KBM-7 (cell line): ENCODE data around the gene REXO5.
"Not testable (repeated sequence)": the region's sequence is repeated elsewhere in the genome, so short reads cannot be mapped to it uniquely, and the experiment has no call there.

ENCODE experiments used
- DNase-seq: peaks from one replicate; pipeline ENCODE4 v3.0.0-alpha.2; 2015
- in situ Hi-C: fragments of 300-500 bp; cut with MboI; formaldehyde crosslinking; loops from 2 replicates; pipeline ENCODE4 v1.14.3; 2020; ENCODE audit warnings: low sequenced_read_pairs, low pct_unique_long_range_greater_than_20kb, mixed read lengths

The REXO5 gene

DNA sequence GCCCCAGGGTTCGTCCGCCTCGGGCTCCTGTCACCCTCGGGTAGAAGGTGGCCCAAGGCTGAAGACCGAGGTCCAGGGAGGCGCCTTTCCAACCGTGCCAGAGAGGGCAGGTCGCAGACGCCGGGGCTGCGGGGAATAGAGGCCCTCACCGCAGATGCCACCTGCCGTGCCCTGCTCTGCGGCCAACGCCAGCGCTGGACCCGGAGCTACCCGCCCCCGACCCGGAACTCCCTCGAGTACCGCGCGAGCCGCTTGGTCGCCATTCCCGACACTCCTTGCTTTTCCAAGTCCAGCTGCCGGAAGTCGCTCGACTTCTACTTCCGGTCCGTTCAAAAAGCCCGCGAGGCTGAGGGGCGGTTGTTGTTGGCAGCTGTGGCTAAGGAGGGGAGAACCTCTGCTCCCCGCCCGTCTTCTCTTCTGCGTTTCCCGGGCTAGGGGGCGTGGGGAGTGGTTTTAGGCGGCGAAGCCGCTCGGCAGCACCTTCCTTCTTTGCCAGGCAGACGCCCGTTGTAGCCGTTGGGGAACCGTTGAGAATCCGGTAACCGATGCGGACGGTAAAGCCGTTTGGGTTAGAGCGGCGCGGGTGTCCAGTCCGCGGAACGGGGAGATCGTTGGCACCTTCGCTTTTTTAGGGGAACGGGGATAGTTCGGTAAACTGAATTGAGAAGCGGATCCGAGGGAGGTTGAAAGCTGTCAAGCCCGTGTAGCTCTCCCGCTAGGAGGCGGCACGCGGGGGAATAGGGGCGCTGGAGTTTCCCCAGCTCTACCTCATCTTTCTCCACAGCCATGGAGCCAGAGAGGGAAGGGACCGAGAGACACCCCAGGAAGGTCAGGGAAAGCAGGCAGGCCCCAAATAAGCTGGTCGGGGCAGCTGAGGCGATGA, at the start of gene REXO5, which contains the start of gene ERI2:
TSS of gene REXO5 (plus strand) at position 360 of the 883 bp plus-strand sequence. CDS start at position 787, 427 bp downstream.
TSS of gene ERI2 (minus strand) at position 305 of the 883 bp plus-strand sequence. CDS start at position 263, 42 bp downstream.
- DNase-seq = peak; percentile 98
- in situ Hi-C loops = no loop called here

DNA sequence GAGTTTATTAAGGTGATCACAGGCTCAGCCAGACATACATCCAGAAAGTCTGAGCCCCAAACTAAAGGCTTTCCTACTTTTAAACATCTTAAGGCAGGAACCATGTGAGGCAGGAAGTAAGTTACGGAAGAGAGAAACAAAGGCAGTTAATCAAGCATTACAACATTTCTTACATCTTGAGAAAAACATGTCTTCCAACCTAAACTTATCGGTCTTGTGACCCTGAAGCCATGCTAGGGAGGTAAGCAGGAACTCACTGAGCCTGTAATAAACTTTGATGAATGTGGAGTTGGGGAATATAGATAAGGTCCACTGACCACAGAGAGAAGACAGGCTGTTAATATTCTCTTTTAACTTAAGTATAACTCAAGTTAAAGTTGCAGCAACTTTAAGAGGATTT, 46.0 kb upstream of the REXO5 start:
- in situ Hi-C loops = no loop called here
- DNase-seq = peak; percentile 18

- DNase-seq = no peak
- in situ Hi-C loops = no loop called here
Observed at GRCh38 chr16:20761175-20761574, 45.2 kb upstream of the REXO5 start.

- DNase-seq = no peak
- in situ Hi-C loops = no loop called here
Observed at GRCh38 chr16:20762404-20763123, 43.8 kb upstream of the REXO5 start.

DNA sequence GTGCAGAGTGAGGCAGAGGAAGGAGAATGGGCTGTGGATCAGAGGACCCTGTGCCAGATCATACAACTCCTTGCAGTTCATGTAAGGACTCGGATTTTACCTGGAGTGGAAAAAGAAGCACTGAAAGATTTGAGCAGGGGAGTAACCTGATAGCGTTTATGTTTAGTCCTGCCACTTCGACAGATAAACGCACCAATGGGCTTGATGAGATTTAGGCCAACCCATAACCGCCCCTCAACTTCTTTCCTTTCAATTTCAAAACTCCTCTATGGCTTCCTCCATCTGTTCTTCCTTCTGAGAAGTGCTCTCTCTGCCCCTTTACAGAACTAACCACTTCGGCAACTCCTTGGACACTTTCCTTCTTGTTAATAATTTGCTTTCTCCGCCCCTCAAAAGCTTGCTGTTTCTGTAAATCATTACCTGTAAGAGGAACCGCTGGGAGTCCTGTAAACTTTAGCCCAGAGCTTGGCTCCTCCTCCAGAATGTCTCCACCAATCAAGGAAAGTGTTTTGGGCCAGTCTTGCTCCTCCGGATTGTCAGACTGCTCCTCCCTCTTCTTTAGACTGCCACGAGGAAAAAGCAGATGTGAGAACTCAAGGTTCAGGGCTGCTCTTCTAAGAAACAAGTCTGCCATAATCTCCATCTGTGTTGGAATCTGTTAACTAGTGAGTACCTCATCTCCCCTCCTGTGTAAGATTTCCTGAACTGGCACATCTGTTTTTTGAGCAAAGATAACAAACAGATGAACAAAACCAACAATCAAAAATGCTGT, 42.7 kb upstream of the REXO5 start, which contains the start of gene ACSM3:
TSS of gene ACSM3 (plus strand) at position 554 of the 772 bp plus-strand sequence. CDS start 6,021 bp downstream, outside the sequence.
- in situ Hi-C loops = no loop called here
- peak; percentile 93 for DNase-seq

DNA sequence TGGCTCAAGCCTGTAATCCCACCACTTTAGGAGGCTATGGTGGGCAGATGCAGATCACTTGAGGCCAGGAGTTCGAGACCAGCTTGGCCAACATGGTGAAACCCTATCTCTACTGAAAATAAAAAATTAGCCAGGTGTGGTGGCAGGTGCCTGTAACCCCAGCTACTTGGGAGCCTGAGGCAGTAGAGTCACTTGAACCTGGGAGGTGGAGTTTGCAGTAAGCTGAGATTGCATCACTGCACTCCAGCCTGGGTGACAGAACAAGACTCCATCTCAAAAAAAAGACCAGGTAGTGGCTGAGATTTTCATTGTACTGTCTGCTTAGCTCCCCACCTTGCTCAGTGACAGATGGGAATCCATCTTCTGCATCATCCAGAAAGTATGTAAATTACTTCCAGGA, 41.9 kb upstream of the REXO5 start:
- DNase-seq, in situ Hi-C loops: not testable (repeated sequence)

- in situ Hi-C loops = no loop called here
- no peak for DNase-seq
Observed at GRCh38 chr16:20765732-20766131, 40.6 kb upstream of the REXO5 start.

DNA sequence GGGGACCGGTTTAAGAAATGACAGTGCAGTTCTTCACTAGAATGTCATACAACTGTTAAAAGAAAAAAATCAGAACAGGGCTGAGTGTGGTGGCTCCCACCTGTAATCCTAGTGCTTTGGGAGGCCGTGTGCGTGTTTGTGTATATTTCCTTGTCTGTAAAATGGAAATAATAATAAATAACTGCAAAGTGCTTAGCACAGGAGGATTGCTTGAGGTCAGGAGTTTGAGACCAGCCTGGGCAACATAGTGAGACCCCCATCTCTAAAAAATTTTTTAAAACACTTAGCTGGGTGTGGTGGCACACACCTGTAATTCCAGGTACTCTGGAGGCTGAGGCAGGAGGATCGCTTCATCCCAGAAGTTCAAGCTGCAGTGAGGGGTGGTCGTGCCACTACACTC, 40.0 kb upstream of the REXO5 start:
- in situ Hi-C loops = no loop called here
- no peak for DNase-seq

GRCh38 chr16:20767577-20767976, 38.8 kb upstream of the REXO5 start:
- in situ Hi-C loops = no loop called here

DNA sequence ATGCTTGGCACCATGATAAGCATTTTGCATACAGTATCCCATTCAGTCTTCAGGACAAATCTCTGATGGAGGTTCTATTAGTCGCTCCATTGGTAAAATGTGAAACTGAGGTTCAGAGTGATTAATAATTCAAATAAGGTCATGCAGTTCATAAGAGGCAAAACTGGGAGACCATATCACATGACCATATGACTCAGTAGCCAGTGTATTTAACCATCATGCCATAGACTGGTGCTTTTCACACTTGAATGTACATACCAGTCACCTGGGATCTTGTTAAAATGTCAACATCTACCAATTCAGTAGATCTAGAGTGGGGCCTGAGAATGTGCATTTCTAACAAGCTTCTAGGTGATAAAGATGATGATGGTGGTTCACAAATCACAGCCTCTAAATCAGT, 38.2 kb upstream of the REXO5 start:
- in situ Hi-C loops = no loop called here

More at GRCh38 chr16:20767577-20767976, 38.8 kb upstream of the REXO5 start:
- DNase-seq = no peak

DNA sequence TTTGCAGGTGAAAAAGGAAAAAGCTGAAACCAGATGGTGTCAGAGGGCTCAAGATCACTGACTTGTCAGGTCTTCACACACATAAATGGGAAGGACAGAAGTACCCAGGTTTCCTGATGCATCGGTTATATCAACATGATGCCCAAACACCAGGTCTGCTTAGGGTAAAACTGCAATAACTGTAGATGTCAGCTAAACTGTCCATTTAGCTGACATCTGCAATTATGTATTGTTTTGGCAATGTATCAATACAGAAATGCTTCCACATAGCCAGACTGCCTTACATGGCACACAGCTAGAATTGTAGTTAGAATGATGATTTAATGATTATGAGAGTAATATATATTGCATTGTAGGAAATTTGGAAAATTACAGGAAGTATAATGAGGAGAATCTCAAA, 37.5 kb upstream of the REXO5 start:
- in situ Hi-C loops = no loop called here
- DNase-seq = no peak

More for the DNA sequence above, 38.2 kb upstream of the REXO5 start:
- no peak for DNase-seq

- no peak for DNase-seq
- in situ Hi-C loops = no loop called here
Observed at GRCh38 chr16:20773679-20774078, 32.6 kb upstream of the REXO5 start.

DNA sequence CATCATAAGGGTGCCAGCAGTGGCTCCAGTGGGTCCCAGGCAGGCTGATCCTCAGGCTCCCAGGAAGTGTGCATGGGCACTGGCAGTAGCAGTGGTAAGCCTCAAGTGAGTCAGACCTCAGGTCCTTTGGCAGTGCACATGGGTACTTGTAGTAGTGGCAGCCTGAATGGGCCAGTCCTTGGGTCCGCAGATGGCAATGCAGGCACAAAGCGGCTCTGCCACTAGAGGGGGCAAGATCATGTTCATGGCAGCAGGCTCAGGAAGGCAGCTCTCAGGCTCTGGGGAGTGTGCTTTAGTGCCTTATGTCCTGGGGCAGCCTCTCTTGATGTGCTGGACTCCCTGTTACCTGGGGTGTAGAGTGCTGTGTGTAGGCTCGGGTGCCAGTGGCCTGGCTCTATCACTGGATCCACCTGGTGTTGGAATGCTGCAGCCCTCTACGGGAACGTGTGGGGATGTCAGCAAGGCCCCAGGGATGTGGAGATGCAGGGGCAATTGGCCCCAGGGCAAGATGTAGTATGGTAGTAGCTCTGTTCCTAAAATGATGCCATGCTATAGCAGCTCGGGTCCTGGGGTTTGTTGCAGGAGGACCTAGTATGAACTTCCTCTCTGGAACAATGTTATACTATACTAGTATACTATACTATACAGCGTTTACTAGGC, 31.5 kb upstream of the REXO5 start:
- in situ Hi-C loops = no loop called here
- DNase-seq = peak; percentile 84

- in situ Hi-C loops = no loop called here
- DNase-seq = peak; percentile 55
Observed at GRCh38 chr16:20781697-20782096, 24.6 kb upstream of the REXO5 start.

DNA sequence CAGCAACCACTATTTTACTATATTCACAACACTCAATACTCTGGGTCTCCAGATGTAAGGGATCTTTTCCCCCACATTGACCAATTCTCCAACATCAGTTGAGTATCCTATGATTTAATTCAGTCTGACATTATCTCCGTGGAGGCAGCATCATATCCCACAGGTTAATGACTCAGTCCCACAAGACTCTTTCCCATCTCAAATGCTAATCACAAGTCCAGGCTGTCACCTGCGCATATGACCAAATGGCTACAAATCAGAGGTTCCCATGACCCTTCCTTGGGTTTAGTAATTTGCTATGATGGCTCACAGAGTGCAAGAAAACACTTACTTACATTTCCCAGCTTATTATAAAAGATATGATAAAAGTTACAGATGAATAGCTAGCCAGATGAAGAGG, 23.9 kb upstream of the REXO5 start:
- DNase-seq = no peak
- in situ Hi-C loops = no loop called here

GRCh38 chr16:20784204-20784603, 22.1 kb upstream of the REXO5 start:
- in situ Hi-C loops = no loop called here

GRCh38 chr16:20789130-20789529, 17.2 kb upstream of the REXO5 start:
- in situ Hi-C loops = no loop called here
- DNase-seq = no peak

More at GRCh38 chr16:20784204-20784603, 22.1 kb upstream of the REXO5 start:
- no peak for DNase-seq

GRCh38 chr16:20791923-20792612, 14.3 kb upstream of the REXO5 start:
- no peak for DNase-seq
- in situ Hi-C loops = no loop called here
